ENCODE data around the gene BCKDHB.
"Not testable (repeated sequence)": the region's sequence is repeated elsewhere in the genome, so short reads cannot be mapped to it uniquely, and the experiment has no call there.

BCKDHB gene

GRCh38 chr6:80209430-80209829 is 103.0 kb downstream of the BCKDHB start:
- TF ChIP-seq CTCF (conservative IDR thresholded peaks at IDR 0.05; ENCODE audit: low read depth), result no peak
- CTCF ChIA-PET, result no interaction called here
- no peak for DNase-seq (ENCODE audit: low spot score)
- POLR2A ChIA-PET (ENCODE audit: low non-redundant PET), result no interaction called here
- H3K27ac ChIP-seq, result no peak overlapping the region

GRCh38 chr6:80210618-80211017 is 104.1 kb downstream of the BCKDHB start:
- no peak for DNase-seq (ENCODE audit: low spot score)
- CTCF ChIA-PET, result interaction anchor here (0.6 kb wide), 2 partner anchors 28 to 1792 kb away, joined by 3 read pairs; no protein-coding TSS in a partner anchor
- H3K27ac ChIP-seq, result no peak overlapping the region
- no peak for TF ChIP-seq CTCF (conservative IDR thresholded peaks at IDR 0.05; ENCODE audit: low read depth)
- POLR2A ChIA-PET (ENCODE audit: low non-redundant PET), result no interaction called here

- no peak for DNase-seq (ENCODE audit: low spot score)
- TF ChIP-seq CTCF (conservative IDR thresholded peaks at IDR 0.05; ENCODE audit: low read depth), result no peak
- CTCF ChIA-PET, result interaction anchor here (0.6 kb wide), 2 partner anchors 29 to 1792 kb away, joined by 3 read pairs; no protein-coding TSS in a partner anchor
- POLR2A ChIA-PET (ENCODE audit: low non-redundant PET), result no interaction called here
- no peak overlapping the region for H3K27ac ChIP-seq
Observed at GRCh38 chr6:80211286-80211685, 104.8 kb downstream of the BCKDHB start.

- H3K27ac ChIP-seq; POLR2A ChIA-PET (ENCODE audit: low non-redundant PET); DNase-seq (ENCODE audit: low spot score); CTCF ChIA-PET: not testable (repeated sequence)
Observed at GRCh38 chr6:80211890-80212289, 105.4 kb downstream of the BCKDHB start.

GRCh38 chr6:80214436-80215022 is 108.1 kb downstream of the BCKDHB start:
- H3K27ac ChIP-seq, result no peak overlapping the region
- peak; percentile 62 for DNase-seq (ENCODE audit: low spot score)
- POLR2A ChIA-PET (ENCODE audit: low non-redundant PET), result no interaction called here
- TF ChIP-seq CTCF (conservative IDR thresholded peaks at IDR 0.05; ENCODE audit: low read depth), result peak; percentile 78
- CTCF ChIA-PET, result interaction anchor here (0.6 to 1.0 kb wide), 7 partner anchors 12 to 1251 kb away, joined by 3 to 4 read pairs (median 3); no protein-coding TSS in a partner anchor

GRCh38 chr6:80215063-80215462 is 108.6 kb downstream of the BCKDHB start:
- no peak for DNase-seq (ENCODE audit: low spot score)
- no peak overlapping the region for H3K27ac ChIP-seq
- TF ChIP-seq CTCF (conservative IDR thresholded peaks at IDR 0.05; ENCODE audit: low read depth), result no peak
- ChIA-PET POLR2A (ENCODE audit: low non-redundant PET) (no interaction called here), CTCF (interaction anchor here (0.7 to 1.0 kb wide), 2 partner anchors 69 to 1251 kb away, joined by 3 to 4 read pairs; no protein-coding TSS in a partner anchor)

GRCh38 chr6:80217794-80218193 is 111.3 kb downstream of the BCKDHB start:
- POLR2A ChIA-PET (ENCODE audit: low non-redundant PET), result no interaction called here
- no peak overlapping the region for H3K27ac ChIP-seq
- DNase-seq (ENCODE audit: low spot score), result no peak
- CTCF ChIA-PET, result no interaction called here
- TF ChIP-seq CTCF (conservative IDR thresholded peaks at IDR 0.05; ENCODE audit: low read depth), result no peak
